ENCODE measurements around the gene FXYD4. TPM values are rescaled to one million over a fixed set of nuclear protein-coding genes. Genes with fewer than 3 reads are reported as not detected.

Gene FXYD4
- total RNA-seq, 4 donors from 2014 or later: not detected

GRCh38 chr10:43340101-43340500 lies 31.3 kb upstream of the FXYD4 start:
- intact Hi-C loops (cut with DNase I): no loop called here
- Histone ChIP-seq H3K4me1 (peaks cover 6 to 31% (median 12%) of the 10 kb centered on the region in 3 donors), H3K4me3 (no peak overlapping the region), H3K27me3 (peaks cover 0 to 31% (median 0%) of the 10 kb centered on the region in 4 donors), H3K9me3 (no peaks in the 10 kb centered on the region), H3K36me3 (no peaks in the 10 kb centered on the region), H3K27ac (no peak overlapping the region)
- TF ChIP-seq POLR2A (IDR thresholded peaks at IDR 0.05) (no peak), CTCF (IDR thresholded peaks at IDR 0.05) (no peak)
- DNase-seq: no peak
- WGBS, 2 donors: 33 to 52% methylated on average over 5 to 6 of the region's 6 CpGs

- intact Hi-C loops (cut with DNase I): no loop called here
- 25 to 35% methylated on average over 9 of the region's 9 CpGs for WGBS, 2 donors
Measured at GRCh38 chr10:43340619-43341018, 30.8 kb upstream of the FXYD4 start.

GRCh38 chr10:43341450-43341849 lies 30.0 kb upstream of the FXYD4 start:
- DNase-seq: no peak
- intact Hi-C loops (cut with DNase I): no loop called here
- 61 to 74% methylated on average over 6 to 7 of the region's 7 CpGs for WGBS, 2 donors
- H3K4me3 ChIP-seq: no peak overlapping the region
- H3K9me3 ChIP-seq: no peaks in the 10 kb centered on the region
- no peak overlapping the region for H3K27ac ChIP-seq
- TF ChIP-seq CTCF (IDR thresholded peaks at IDR 0.05) (no peak), POLR2A (IDR thresholded peaks at IDR 0.05) (no peak)
- H3K27me3 ChIP-seq: peaks cover 0 to 23% (median 0%) of the 10 kb centered on the region in 4 donors
- no peaks in the 10 kb centered on the region for H3K36me3 ChIP-seq
- peaks cover 6 to 31% (median 12%) of the 10 kb centered on the region in 3 donors for H3K4me1 ChIP-seq

More at GRCh38 chr10:43340619-43341018, 30.8 kb upstream of the FXYD4 start:
- Histone ChIP-seq H3K27me3 (peaks cover 0 to 31% (median 0%) of the 10 kb centered on the region in 4 donors), H3K9me3 (no peaks in the 10 kb centered on the region), H3K4me3 (no peak overlapping the region), H3K4me1 (peaks cover 6 to 31% (median 12%) of the 10 kb centered on the region in 3 donors), H3K36me3 (no peaks in the 10 kb centered on the region), H3K27ac (no peak overlapping the region)
- TF ChIP-seq POLR2A (IDR thresholded peaks at IDR 0.05) (no peak), CTCF (IDR thresholded peaks at IDR 0.05) (no peak)
- no peak for DNase-seq

- no peak overlapping the region for H3K27ac ChIP-seq
- no peak for DNase-seq
- TF ChIP-seq CTCF (IDR thresholded peaks at IDR 0.05) (no peak), POLR2A (IDR thresholded peaks at IDR 0.05) (no peak)
- intact Hi-C loops (cut with DNase I): no loop called here
- H3K4me3 ChIP-seq: no peak overlapping the region
- H3K4me1 ChIP-seq: peaks cover 6 to 31% (median 12%) of the 10 kb centered on the region in 3 donors
- H3K36me3 ChIP-seq: no peaks in the 10 kb centered on the region
- H3K27me3 ChIP-seq: peaks cover 0 to 23% (median 0%) of the 10 kb centered on the region in 4 donors
- H3K9me3 ChIP-seq: no peaks in the 10 kb centered on the region
- WGBS, 2 donors: 92% methylated on average over 28 of the region's 49 CpGs
Measured at GRCh38 chr10:43342279-43343125, 28.9 kb upstream of the FXYD4 start.

- Histone ChIP-seq H3K9me3 (no peaks in the 10 kb centered on the region), H3K4me1 (peaks cover 6 to 34% (median 12%) of the 10 kb centered on the region in 3 donors), H3K27me3 (peaks cover 0 to 21% (median 0%) of the 10 kb centered on the region in 4 donors), H3K4me3 (no peak overlapping the region), H3K36me3 (no peaks in the 10 kb centered on the region), H3K27ac (no peak overlapping the region)
- 94 to 96% methylated on average over 12 to 13 of the region's 15 CpGs for WGBS, 2 donors
- no peak for DNase-seq
- intact Hi-C loops (cut with DNase I): no loop called here
- TF ChIP-seq CTCF (IDR thresholded peaks at IDR 0.05) (no peak), POLR2A (IDR thresholded peaks at IDR 0.05) (no peak)
Measured at GRCh38 chr10:43343126-43343525, 28.3 kb upstream of the FXYD4 start.
